H9 (cell line): ENCODE data around the gene FRAS1. TPM values are rescaled to one million over a fixed set of nuclear protein-coding genes. Genes with fewer than 3 reads are reported as not detected.

ENCODE experiments used
- DNase-seq: peaks from one replicate; pipeline ENCODE4 v3.0.0-alpha.2; 2017
- H2AFZ ChIP-seq: one replicate; pipeline ENCODE4 v1.6.1; 2013; ENCODE audit warnings: mild to moderate bottlenecking, low read length, control low read depth, moderate library complexity
- H2AK5ac ChIP-seq: 2 replicates; pipeline ENCODE4 v1.6.1; 2013; ENCODE audit warnings: low read length, control low read depth, mixed read lengths; ENCODE audit not compliant: insufficient read length
- H2BK120ac ChIP-seq: one replicate; pipeline ENCODE4 v1.6.1; 2013; ENCODE audit warnings: low read depth, mild to moderate bottlenecking, low read length, control low read depth, inconsistent platforms; ENCODE audit not compliant: poor library complexity, severe bottlenecking
- H2BK12ac ChIP-seq: 2 replicates; pipeline ENCODE4 v1.6.1; 2013; ENCODE audit warnings: low read length, control low read depth, mixed read lengths, low read depth; ENCODE audit not compliant: insufficient read length
- H2BK15ac ChIP-seq: 2 replicates; pipeline ENCODE4 v1.6.1; 2013; ENCODE audit warnings: low read depth, low read length, control low read depth
- H2BK20ac ChIP-seq: one replicate; pipeline ENCODE4 v1.6.1; 2013; ENCODE audit warnings: low read depth, mild to moderate bottlenecking, low read length, control low read depth, inconsistent platforms; ENCODE audit not compliant: poor library complexity, severe bottlenecking
- H2BK5ac ChIP-seq: 2 replicates; pipeline ENCODE4 v1.6.1; 2013; ENCODE audit warnings: low read length, control low read depth, mixed read lengths; ENCODE audit not compliant: insufficient read length
- H3K14ac ChIP-seq: 2 replicates; pipeline ENCODE4 v1.6.1; 2013; ENCODE audit warnings: low read length, control low read depth; ENCODE audit not compliant: insufficient read depth
- H3K18ac ChIP-seq: 2 replicates; pipeline ENCODE4 v1.6.1; 2013; ENCODE audit warnings: low read depth, mild to moderate bottlenecking, mixed read lengths, low read length, control low read depth; ENCODE audit not compliant: insufficient read length
- H3K23ac ChIP-seq: 2 replicates; pipeline ENCODE4 v1.6.1; 2013; ENCODE audit warnings: low read length, control low read depth, mixed read lengths, low read depth; ENCODE audit not compliant: insufficient read length
- H3K23me2 ChIP-seq: 2 replicates; pipeline ENCODE4 v1.6.1; 2013; ENCODE audit warnings: low read depth, mild to moderate bottlenecking, mixed read lengths, low read length, control low read depth; ENCODE audit not compliant: insufficient read length, poor library complexity, severe bottlenecking
- H3K27ac ChIP-seq: 2 replicates; pipeline ENCODE4 v1.5.1; 2013; ENCODE audit warnings: low read length, control low read depth, mixed read lengths, low read depth; ENCODE audit not compliant: insufficient read length
- H3K27me3 ChIP-seq: 2 replicates; pipeline ENCODE4 v1.6.1; 2013; ENCODE audit warnings: low read length, control low read depth, inconsistent platforms; ENCODE audit not compliant: insufficient read depth
- H3K4ac ChIP-seq: 2 replicates; pipeline ENCODE4 v1.6.1; 2013; ENCODE audit warnings: low read depth, mild to moderate bottlenecking, control low read depth, inconsistent platforms, low read length, moderate library complexity
- H3K4me1 ChIP-seq: 2 replicates; pipeline ENCODE4 v1.6.1; 2013; ENCODE audit warnings: low read length, control low read depth, inconsistent platforms; ENCODE audit not compliant: insufficient read depth
- H3K4me2 ChIP-seq: 2 replicates; pipeline ENCODE4 v1.6.1; 2013; ENCODE audit warnings: low read length, control low read depth, mixed read lengths; ENCODE audit not compliant: insufficient read length, insufficient read depth
- H3K56ac ChIP-seq: 2 replicates; pipeline ENCODE4 v1.6.1; 2013; ENCODE audit warnings: low read depth, mild to moderate bottlenecking, mixed read lengths, low read length, control low read depth; ENCODE audit not compliant: insufficient read length
- H3K79me1 ChIP-seq: 2 replicates; pipeline ENCODE4 v1.6.1; 2013; ENCODE audit warnings: low read depth, mild to moderate bottlenecking, moderate library complexity, low read length, control low read depth, inconsistent platforms; ENCODE audit not compliant: insufficient read depth, poor library complexity, severe bottlenecking
- H3K79me2 ChIP-seq: 2 replicates; pipeline ENCODE4 v1.6.1; 2013; ENCODE audit warnings: low read length, control low read depth, inconsistent platforms; ENCODE audit not compliant: insufficient read depth
- H3K9ac ChIP-seq: 2 replicates; pipeline ENCODE4 v1.6.1; 2013; ENCODE audit warnings: low read length, control low read depth, mixed read lengths; ENCODE audit not compliant: insufficient read length; ENCODE audit errors: extremely low read depth
- H3K9me3 ChIP-seq: one replicate; pipeline ENCODE4 v1.6.1; 2013; ENCODE audit warnings: low read depth, low read length, inconsistent platforms; ENCODE audit not compliant: control insufficient read depth
- H3T11ph ChIP-seq: one replicate; pipeline ENCODE4 v1.6.1; 2013; ENCODE audit warnings: mild to moderate bottlenecking, low read length, control low read depth, inconsistent platforms
- H4K20me1 ChIP-seq: one replicate; pipeline ENCODE4 v1.6.1; 2013; ENCODE audit not compliant: control insufficient read depth, insufficient read length, insufficient read depth
- H4K5ac ChIP-seq: 2 replicates; pipeline ENCODE4 v1.6.1; 2013; ENCODE audit warnings: low read depth, mild to moderate bottlenecking, mixed read lengths, low read length, control low read depth; ENCODE audit not compliant: insufficient read length
- H4K8ac ChIP-seq: replicated peaks from 2 replicates; pipeline ENCODE4 v1.6.1; 2013; ENCODE audit warnings: low read length, control low read depth, mixed read lengths, low read depth; ENCODE audit not compliant: insufficient read length
- H4K91ac ChIP-seq: 2 replicates; pipeline ENCODE4 v1.6.1; 2013; ENCODE audit warnings: low read depth, mild to moderate bottlenecking, moderate library complexity, mixed read lengths, low read length, control low read depth; ENCODE audit not compliant: insufficient read length
- H3K27ac Mint-ChIP-seq, 3 experiments: 2 replicates in 2 of 3; 3 replicates in 1 of 3; pipeline ENCODE4 v1.8.0; 2020 to 2021; ENCODE audit warnings: mixed read lengths in 3 of 3, mild to moderate bottlenecking in 1 of 3, moderate library complexity in 1 of 3
- H3K27me3 Mint-ChIP-seq: 2 replicates; pipeline ENCODE4 v1.8.0; 2021; ENCODE audit warnings: low read depth, mild to moderate bottlenecking, moderate library complexity, mixed read lengths
- H3K36me3 Mint-ChIP-seq, 3 experiments: 2 replicates in 2 of 3; 3 replicates in 1 of 3; pipeline ENCODE4 v1.8.0; 2020 to 2021; ENCODE audit warnings: low read depth in 3 of 3, mixed read lengths in 3 of 3; ENCODE audit not compliant: insufficient read depth in 1 of 3
- H3K4me1 Mint-ChIP-seq, 2 experiments: 2 replicates each; pipeline ENCODE4 v1.8.0; 2020; ENCODE audit warnings: mixed read lengths in 2 of 2
- H3K4me3 Mint-ChIP-seq, 2 experiments: 2 replicates in 1 of 2; 3 replicates in 1 of 2; pipeline ENCODE4 v1.8.0; 2020 to 2021; ENCODE audit warnings: mild to moderate bottlenecking in 2 of 2, mixed read lengths in 2 of 2, moderate library complexity in 1 of 2
- H3K9me3 Mint-ChIP-seq, 2 experiments: 2 replicates in 1 of 2; 3 replicates in 1 of 2; pipeline ENCODE4 v1.8.0; 2020; ENCODE audit warnings: mild to moderate bottlenecking in 2 of 2, mixed read lengths in 2 of 2, moderate library complexity in 1 of 2
- WGBS: extraction: QIAGEN DNeasy Blood & Tissue Kit; methylation state at CpG from one replicate; pipeline ENCODE4 v1.1.7; 2013; ENCODE audit warnings: missing lambda C conversion rate, low lambda C conversion rate, mixed read lengths; ENCODE audit not compliant: insufficient read length; ENCODE audit errors: extremely low coverage; 5-methylcytosine and 5-hydroxymethylcytosine counted together
- total RNA-seq: library from RNA; stranded (reverse); gene quantifications from 2 replicates; pipeline ENCODE4 v1.2.1, GENCODE V29; 2021
- TF ChIP-seq, protein P1 (sequence below): fragments of 200-600 bp; sonication (generic); conservative IDR thresholded peaks from 3 replicates; pipeline ENCODE4 v1.8.0; 2021; ENCODE audit warnings: antibody characterized with exemption, mild to moderate bottlenecking

FRAS1 gene
- total RNA-seq, 1 experiment from 2014 or later: 58.5 TPM

- WGBS: no CpG with 5 or more reads among the region's 3 CpGs
- peaks cover 29 to 37% of the 10 kb centered on the region in 2 experiments for H3K4me1 Mint-ChIP-seq
- no peak overlapping the region for H4K8ac ChIP-seq
Observed at GRCh38 chr4:78568640-78569305, 511.6 kb downstream of the FRAS1 start.

More at GRCh38 chr4:78568640-78569305, 511.6 kb downstream of the FRAS1 start:
- Histone ChIP-seq H3K56ac (no peak overlapping the region), H3K27me3 (no peaks in the 10 kb centered on the region), H3K4me2 (no peak overlapping the region), H2BK120ac (no peak overlapping the region), H2BK20ac (no peak overlapping the region), H3K9me3 (no peaks in the 10 kb centered on the region), H3K23ac (no peak overlapping the region), H2BK5ac (no peak overlapping the region), H3K18ac (no peak overlapping the region), H3T11ph (no peak overlapping the region), H3K79me2 (no peaks in the 10 kb centered on the region), H2AK5ac (no peak overlapping the region), H3K79me1 (no peaks in the 10 kb centered on the region), H3K27ac (no peak overlapping the region), H2BK15ac (no peak overlapping the region), H4K91ac (no peak overlapping the region), H3K23me2 (no peaks in the 10 kb centered on the region), H3K14ac (no peak overlapping the region), H3K4me1 (0 out of 2 replicates have a peak, but pooled peaks cover 3% of the 10 kb centered on the region), H4K20me1 (no peaks in the 10 kb centered on the region), H2BK12ac (no peak overlapping the region), H2AFZ (no peak overlapping the region), H4K5ac (no peak overlapping the region), H3K9ac (no peak overlapping the region), H3K4ac (no peak overlapping the region)
- no peaks in the 10 kb centered on the region for H3K27me3 Mint-ChIP-seq
- no peak for DNase-seq
- H3K36me3 Mint-ChIP-seq: peaks cover 0 to 2% (median 1%) of the 10 kb centered on the region in 3 experiments; a peak in 2 of 7 replicates
- TF ChIP-seq, protein P1, sequence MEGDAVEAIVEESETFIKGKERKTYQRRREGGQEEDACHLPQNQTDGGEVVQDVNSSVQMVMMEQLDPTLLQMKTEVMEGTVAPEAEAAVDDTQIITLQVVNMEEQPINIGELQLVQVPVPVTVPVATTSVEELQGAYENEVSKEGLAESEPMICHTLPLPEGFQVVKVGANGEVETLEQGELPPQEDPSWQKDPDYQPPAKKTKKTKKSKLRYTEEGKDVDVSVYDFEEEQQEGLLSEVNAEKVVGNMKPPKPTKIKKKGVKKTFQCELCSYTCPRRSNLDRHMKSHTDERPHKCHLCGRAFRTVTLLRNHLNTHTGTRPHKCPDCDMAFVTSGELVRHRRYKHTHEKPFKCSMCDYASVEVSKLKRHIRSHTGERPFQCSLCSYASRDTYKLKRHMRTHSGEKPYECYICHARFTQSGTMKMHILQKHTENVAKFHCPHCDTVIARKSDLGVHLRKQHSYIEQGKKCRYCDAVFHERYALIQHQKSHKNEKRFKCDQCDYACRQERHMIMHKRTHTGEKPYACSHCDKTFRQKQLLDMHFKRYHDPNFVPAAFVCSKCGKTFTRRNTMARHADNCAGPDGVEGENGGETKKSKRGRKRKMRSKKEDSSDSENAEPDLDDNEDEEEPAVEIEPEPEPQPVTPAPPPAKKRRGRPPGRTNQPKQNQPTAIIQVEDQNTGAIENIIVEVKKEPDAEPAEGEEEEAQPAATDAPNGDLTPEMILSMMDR: peak; percentile 13; the same call in 1 of the 3 replicates
- no peak overlapping the region for H3K4me3 Mint-ChIP-seq
- no peak overlapping the region; a peak in 1 of 7 replicates for H3K27ac Mint-ChIP-seq
- H3K9me3 Mint-ChIP-seq: no peaks in the 10 kb centered on the region
